T-helper 2 cell treated with Interferon-gamma antibody and Interleukin-4, amounts not matched to agents 5 μg/mL and 100 μg/mL, for 36 hours (primary cell): Measurements from ENCODE around the gene SEMA4D.

Experiments
- DNase-seq: peaks from one replicate; pipeline ENCODE4 v3.0.0; 2021; ENCODE audit warnings: low spot score
- H3K27ac Mint-ChIP-seq: one replicate; pipeline ENCODE4 v1.8.0; 2021; ENCODE audit warnings: mild to moderate bottlenecking, mixed read lengths
- H3K27me3 Mint-ChIP-seq: one replicate; pipeline ENCODE4 v1.8.0; 2021; ENCODE audit warnings: low read depth, mixed read lengths
- H3K36me3 Mint-ChIP-seq: one replicate; pipeline ENCODE4 v1.8.0; 2021; ENCODE audit warnings: low read depth, mixed read lengths
- H3K4me1 Mint-ChIP-seq: one replicate; pipeline ENCODE4 v1.8.0; 2021; ENCODE audit warnings: low read depth, mixed read lengths
- H3K4me3 Mint-ChIP-seq: one replicate; pipeline ENCODE4 v1.8.0; 2022; ENCODE audit warnings: mild to moderate bottlenecking, moderate library complexity, mixed read lengths
- H3K9me3 Mint-ChIP-seq: one replicate; pipeline ENCODE4 v1.8.0; 2021; ENCODE audit warnings: mixed read lengths

Gene SEMA4D

GRCh38 chr9:89454498-89455355 lies 43.2 kb downstream of the SEMA4D start:
- H3K4me3 Mint-ChIP-seq, result peak overlapping the region; percentile 74
- no peaks in the 10 kb centered on the region for H3K27me3 Mint-ChIP-seq
- peak overlapping the region; percentile 85 for H3K27ac Mint-ChIP-seq
- H3K36me3 Mint-ChIP-seq, result peaks cover 56% of the 10 kb centered on the region
- H3K4me1 Mint-ChIP-seq, result peaks cover 77% of the 10 kb centered on the region
- no peak for DNase-seq
- no peaks in the 10 kb centered on the region for H3K9me3 Mint-ChIP-seq

- Mint-ChIP-seq H3K27me3 (no peaks in the 10 kb centered on the region), H3K9me3 (no peaks in the 10 kb centered on the region), H3K4me3 (no peak overlapping the region), H3K36me3 (peaks cover 59% of the 10 kb centered on the region), H3K4me1 (peaks cover 75% of the 10 kb centered on the region), H3K27ac (peak overlapping the region; percentile 84)
- no peak for DNase-seq
Measured at GRCh38 chr9:89453452-89453851, 44.5 kb downstream of the SEMA4D start.

GRCh38 chr9:89452561-89452960 lies 45.4 kb downstream of the SEMA4D start:
- Mint-ChIP-seq H3K36me3 (peaks cover 59% of the 10 kb centered on the region), H3K4me1 (peaks cover 74% of the 10 kb centered on the region), H3K27me3 (no peaks in the 10 kb centered on the region), H3K9me3 (no peaks in the 10 kb centered on the region), H3K4me3 (peak overlapping the region; percentile 33), H3K27ac (peak overlapping the region; percentile 84)
- DNase-seq, result no peak

GRCh38 chr9:89450213-89450612 lies 47.7 kb downstream of the SEMA4D start:
- Mint-ChIP-seq H3K4me1 (peaks cover 67% of the 10 kb centered on the region), H3K9me3 (no peaks in the 10 kb centered on the region), H3K4me3 (peak overlapping the region; percentile 1), H3K27ac (peak overlapping the region; percentile 85), H3K36me3 (peaks cover 56% of the 10 kb centered on the region), H3K27me3 (no peaks in the 10 kb centered on the region)
- no peak for DNase-seq

GRCh38 chr9:89449261-89449671 lies 48.6 kb downstream of the SEMA4D start:
- no peak for DNase-seq
- Mint-ChIP-seq H3K4me1 (peaks cover 71% of the 10 kb centered on the region), H3K27ac (peak overlapping the region; percentile 85), H3K27me3 (no peaks in the 10 kb centered on the region), H3K36me3 (peaks cover 64% of the 10 kb centered on the region), H3K9me3 (no peaks in the 10 kb centered on the region), H3K4me3 (peak overlapping the region; percentile 53)

GRCh38 chr9:89448821-89449220 lies 49.1 kb downstream of the SEMA4D start:
- no peaks in the 10 kb centered on the region for H3K9me3 Mint-ChIP-seq
- H3K4me1 Mint-ChIP-seq, result peaks cover 72% of the 10 kb centered on the region
- DNase-seq, result no peak
- no peaks in the 10 kb centered on the region for H3K27me3 Mint-ChIP-seq
- H3K4me3 Mint-ChIP-seq, result peak overlapping the region; percentile 53
- peaks cover 68% of the 10 kb centered on the region for H3K36me3 Mint-ChIP-seq
- H3K27ac Mint-ChIP-seq, result peak overlapping the region; percentile 87

GRCh38 chr9:89448381-89448780 lies 49.5 kb downstream of the SEMA4D start:
- H3K36me3 Mint-ChIP-seq, result peaks cover 66% of the 10 kb centered on the region
- peak overlapping the region; percentile 87 for H3K27ac Mint-ChIP-seq
- H3K9me3 Mint-ChIP-seq, result no peaks in the 10 kb centered on the region
- H3K4me1 Mint-ChIP-seq, result peaks cover 73% of the 10 kb centered on the region
- peak overlapping the region; percentile 11 for H3K4me3 Mint-ChIP-seq
- peak; percentile 57 for DNase-seq
- H3K27me3 Mint-ChIP-seq, result no peaks in the 10 kb centered on the region

GRCh38 chr9:89447416-89447815 lies 50.5 kb downstream of the SEMA4D start:
- DNase-seq, result no peak
- H3K27me3 Mint-ChIP-seq, result no peaks in the 10 kb centered on the region
- peaks cover 68% of the 10 kb centered on the region for H3K4me1 Mint-ChIP-seq
- H3K27ac Mint-ChIP-seq, result peak overlapping the region; percentile 79
- H3K36me3 Mint-ChIP-seq, result peaks cover 57% of the 10 kb centered on the region
- H3K4me3 Mint-ChIP-seq, result no peak overlapping the region
- no peaks in the 10 kb centered on the region for H3K9me3 Mint-ChIP-seq

- no peaks in the 10 kb centered on the region for H3K27me3 Mint-ChIP-seq
- peaks cover 71% of the 10 kb centered on the region for H3K4me1 Mint-ChIP-seq
- H3K4me3 Mint-ChIP-seq, result no peak overlapping the region
- DNase-seq, result no peak
- peak overlapping the region; percentile 79 for H3K27ac Mint-ChIP-seq
- H3K9me3 Mint-ChIP-seq, result no peaks in the 10 kb centered on the region
- H3K36me3 Mint-ChIP-seq, result peaks cover 58% of the 10 kb centered on the region
Measured at GRCh38 chr9:89446961-89447310, 51.0 kb downstream of the SEMA4D start.

GRCh38 chr9:89446261-89446960 lies 51.5 kb downstream of the SEMA4D start:
- H3K9me3 Mint-ChIP-seq, result no peaks in the 10 kb centered on the region
- no peak overlapping the region for H3K4me3 Mint-ChIP-seq
- no peaks in the 10 kb centered on the region for H3K27me3 Mint-ChIP-seq
- H3K4me1 Mint-ChIP-seq, result peaks cover 72% of the 10 kb centered on the region
- no peak for DNase-seq
- H3K27ac Mint-ChIP-seq, result peak overlapping the region; percentile 79
- H3K36me3 Mint-ChIP-seq, result peaks cover 57% of the 10 kb centered on the region

- peak overlapping the region; percentile 71 for H3K27ac Mint-ChIP-seq
Measured at GRCh38 chr9:89445801-89446251, 52.1 kb downstream of the SEMA4D start.

GRCh38 chr9:89444925-89445765 lies 52.8 kb downstream of the SEMA4D start:
- Mint-ChIP-seq H3K4me3 (peak overlapping the region; percentile 67), H3K4me1 (peaks cover 75% of the 10 kb centered on the region), H3K36me3 (peaks cover 62% of the 10 kb centered on the region), H3K27ac (peak overlapping the region; percentile 91), H3K27me3 (no peaks in the 10 kb centered on the region), H3K9me3 (no peaks in the 10 kb centered on the region)
- no peak for DNase-seq

More at GRCh38 chr9:89445801-89446251, 52.1 kb downstream of the SEMA4D start:
- peaks cover 72% of the 10 kb centered on the region for H3K4me1 Mint-ChIP-seq
- peaks cover 57% of the 10 kb centered on the region for H3K36me3 Mint-ChIP-seq
- no peak for DNase-seq
- H3K27me3 Mint-ChIP-seq, result no peaks in the 10 kb centered on the region
- H3K4me3 Mint-ChIP-seq, result peak overlapping the region; percentile 6
- H3K9me3 Mint-ChIP-seq, result no peaks in the 10 kb centered on the region

GRCh38 chr9:89444274-89444673 lies 53.6 kb downstream of the SEMA4D start:
- H3K4me1 Mint-ChIP-seq, result peaks cover 74% of the 10 kb centered on the region
- H3K9me3 Mint-ChIP-seq, result no peaks in the 10 kb centered on the region
- peak overlapping the region; percentile 91 for H3K27ac Mint-ChIP-seq
- peaks cover 61% of the 10 kb centered on the region for H3K36me3 Mint-ChIP-seq
- H3K27me3 Mint-ChIP-seq, result no peaks in the 10 kb centered on the region
- no peak for DNase-seq
- peak overlapping the region; percentile 67 for H3K4me3 Mint-ChIP-seq
